AG08396 (cell line): ENCODE results near the gene IP6K2.
A peak's percentile ranks its signal among the peaks of the same experiment; 100 is the strongest.
"Not testable (repeated sequence)": the region's sequence is repeated elsewhere in the genome, so short reads cannot be mapped to it uniquely, and the experiment has no call there.

Experiments
- DNase-seq: peaks from one replicate; pipeline ENCODE4 v3.0.0; 2012; ENCODE audit warnings: low spot score, mixed read lengths

Gene IP6K2

GRCh38 chr3:48727511-48727910 is 10.5 kb upstream of the IP6K2 start:
- no peak for DNase-seq

DNA sequence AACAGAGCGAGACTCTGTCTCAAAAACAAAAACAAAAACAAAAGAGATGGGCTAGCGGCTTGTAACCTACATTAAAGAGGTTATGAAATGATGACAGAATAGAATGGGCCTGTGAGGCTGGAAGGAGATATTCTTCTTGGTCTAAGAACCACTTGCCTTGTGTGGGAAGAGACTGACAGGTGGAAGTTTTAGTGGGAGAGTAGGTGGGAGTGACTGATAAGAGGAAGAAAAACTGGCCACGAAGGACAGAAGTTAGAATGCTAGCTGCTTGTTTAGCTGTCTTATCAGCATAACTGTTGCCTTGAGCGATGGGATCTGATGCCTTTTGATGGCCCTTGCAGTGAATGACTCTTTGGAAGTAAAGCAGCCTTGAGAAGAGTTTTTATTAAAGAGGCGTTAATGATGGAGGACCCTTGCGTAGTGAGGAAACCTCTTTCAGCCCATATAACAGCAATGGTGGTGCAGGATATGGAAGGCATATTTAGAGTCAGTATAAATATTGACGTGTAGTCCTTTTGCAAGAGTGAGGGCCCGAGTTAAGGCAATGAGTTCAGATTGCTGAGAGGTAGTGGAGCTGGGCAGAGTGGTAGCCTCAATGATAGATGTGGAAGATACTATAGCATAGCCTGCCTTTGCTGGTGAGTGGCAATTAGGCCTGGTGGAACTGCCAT is 8.3 kb upstream of the IP6K2 start:
- not testable (repeated sequence) for DNase-seq

DNA sequence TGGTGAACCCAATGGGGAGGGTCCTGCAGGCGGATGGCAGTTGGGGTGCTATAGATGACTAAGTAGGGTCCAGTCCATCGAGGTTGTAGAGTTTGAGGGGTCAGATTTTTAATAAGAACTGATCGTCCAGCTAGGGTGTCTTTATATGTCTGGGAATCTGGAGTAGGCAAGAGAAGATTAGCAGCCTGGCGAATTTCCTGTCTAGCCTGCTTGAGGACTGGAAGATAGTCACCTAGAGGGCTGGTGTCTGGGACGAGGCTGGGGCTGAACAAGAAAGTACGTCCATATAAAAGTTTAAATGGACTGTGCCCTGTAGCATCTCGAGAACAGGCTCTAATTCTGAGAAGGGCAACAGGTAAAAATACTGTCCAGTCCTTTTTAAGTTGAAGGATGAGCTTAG is 6.7 kb upstream of the IP6K2 start:
- no peak for DNase-seq

DNA sequence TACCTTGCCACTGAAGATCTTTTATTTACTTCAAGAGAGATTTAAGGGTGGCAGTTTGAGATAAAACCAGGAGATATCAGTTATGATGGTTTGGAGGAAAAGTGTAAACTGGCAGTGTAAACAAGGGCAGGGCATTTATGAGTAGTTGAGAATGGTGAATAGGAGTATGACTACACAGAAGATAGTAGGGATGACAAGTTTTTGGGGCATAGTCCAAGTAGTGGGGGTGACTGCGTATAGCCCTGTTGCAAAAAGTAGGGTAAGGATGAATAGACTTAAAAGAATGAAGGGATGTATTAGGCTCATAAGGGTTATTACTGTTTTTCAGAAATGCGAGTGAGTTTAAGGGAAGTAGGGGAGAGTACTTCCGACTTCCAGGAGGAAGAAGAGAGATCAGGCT is 6.3 kb upstream of the IP6K2 start:
- DNase-seq: not testable (repeated sequence)

GRCh38 chr3:48716508-48716981 is 476 bp downstream of the IP6K2 start:
- DNase-seq: no peak

- DNase-seq: no peak
Measured at GRCh38 chr3:48715174-48715800, 1.7 kb downstream of the IP6K2 start.

DNA sequence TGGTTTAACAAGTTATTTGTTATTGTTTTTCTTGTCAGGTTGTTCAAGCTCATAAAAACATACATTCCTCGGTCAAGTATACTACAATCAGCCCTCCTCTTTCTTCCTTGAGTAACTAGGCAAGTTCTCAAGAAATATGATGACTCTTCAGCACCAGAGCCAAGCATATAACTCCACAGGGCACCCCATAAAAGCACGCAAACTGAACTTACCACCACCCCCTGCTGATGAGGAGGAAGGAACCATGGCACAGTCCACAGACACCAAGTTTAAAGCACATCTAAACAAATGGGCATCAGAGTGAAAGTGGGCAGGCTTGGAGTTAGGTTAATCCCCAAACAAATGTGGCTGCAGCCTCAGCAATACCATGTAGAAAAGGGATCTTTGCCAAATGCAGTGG is 5.3 kb downstream of the IP6K2 start:
- DNase-seq: no peak

DNA sequence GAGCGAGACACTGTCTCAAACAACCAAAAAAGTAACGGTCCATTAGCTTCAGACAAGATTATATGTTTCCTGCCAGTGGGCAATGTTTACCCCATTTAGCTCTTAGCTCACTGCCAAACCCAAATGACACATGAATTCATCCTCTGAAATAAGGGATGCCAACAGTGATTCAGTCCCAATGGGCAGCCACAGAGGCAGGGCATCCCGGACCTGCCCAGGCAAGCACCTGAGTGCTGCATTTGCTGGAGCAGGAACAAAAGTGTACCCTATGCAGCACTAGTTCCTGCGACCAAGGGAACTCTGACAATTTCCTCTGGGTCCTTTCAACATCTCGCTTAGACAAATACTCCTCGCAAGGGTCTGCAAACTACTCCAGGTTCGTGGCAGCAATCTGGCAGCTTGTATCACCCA is 8.0 kb downstream of the IP6K2 start:
- no peak for DNase-seq

DNA sequence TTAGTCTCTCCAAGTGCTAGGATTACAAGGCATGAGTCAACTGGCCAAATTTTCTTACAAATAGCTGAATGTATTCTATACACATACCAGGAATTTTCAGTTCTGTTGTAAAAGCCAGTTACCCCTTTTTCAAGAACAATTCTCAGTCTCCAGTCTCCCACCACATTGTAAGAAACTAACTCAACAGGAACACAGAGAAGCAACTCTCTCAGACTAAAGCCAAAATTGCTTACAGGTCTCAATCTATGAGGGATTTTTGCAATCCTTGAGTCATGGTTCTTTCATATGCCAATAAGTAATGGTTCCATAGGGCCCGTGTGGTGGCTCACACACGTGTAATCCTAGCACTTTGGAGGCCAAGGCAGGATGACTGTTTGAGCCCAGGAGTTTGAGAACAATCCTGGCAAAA is 8.5 kb downstream of the IP6K2 start:
- DNase-seq: no peak

GRCh38 chr3:48707157-48707556 is 9.9 kb downstream of the IP6K2 start:
- DNase-seq: no peak

GRCh38 chr3:48702320-48702920 is 14.6 kb downstream of the IP6K2 start:
- no peak for DNase-seq

GRCh38 chr3:48700731-48701405 is 16.2 kb downstream of the IP6K2 start:
- DNase-seq: no peak

- DNase-seq: no peak
Measured at GRCh38 chr3:48698891-48699290, 18.1 kb downstream of the IP6K2 start.

- no peak for DNase-seq
Measured at GRCh38 chr3:48697952-48698351, 19.1 kb downstream of the IP6K2 start.

DNA sequence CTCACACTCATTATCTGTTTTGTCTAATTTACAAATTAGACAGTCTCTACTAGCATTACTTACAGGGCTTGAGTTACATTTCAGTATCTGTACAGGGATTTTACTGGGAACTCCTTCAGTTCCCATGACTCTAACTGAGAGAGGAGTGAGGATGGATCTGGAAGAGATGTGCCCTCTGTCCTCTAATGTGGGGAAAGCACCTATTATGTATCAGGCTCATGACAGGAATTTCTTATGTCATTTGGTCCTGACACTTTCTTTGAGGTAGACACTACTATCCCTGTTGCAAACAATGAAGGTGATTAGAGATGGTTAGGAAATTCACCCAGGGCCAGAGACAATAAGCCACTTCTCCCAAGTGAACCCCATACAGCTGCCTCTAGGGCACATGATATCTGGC is 20.4 kb downstream of the IP6K2 start:
- no peak for DNase-seq

- no peak for DNase-seq
Measured at GRCh38 chr3:48696156-48696555, 20.9 kb downstream of the IP6K2 start.

DNA sequence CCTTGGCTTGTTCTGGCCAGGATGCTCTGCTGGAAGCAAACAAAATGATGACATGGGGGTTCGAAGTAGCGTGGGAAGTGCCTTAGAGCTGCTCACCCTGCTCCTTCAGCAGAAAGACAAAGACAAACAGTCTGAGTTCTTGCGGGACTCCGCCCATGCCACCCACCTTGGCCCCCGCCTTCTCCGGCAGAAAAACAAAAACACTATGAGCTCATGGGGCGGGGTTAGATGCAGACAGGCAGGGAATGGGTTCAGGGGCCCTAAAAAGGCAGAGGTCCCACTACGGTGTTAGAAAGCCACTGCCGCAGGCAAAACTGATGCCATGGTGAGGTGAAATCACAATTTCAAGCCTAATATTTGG is 21.6 kb downstream of the IP6K2 start:
- DNase-seq: peak; percentile 50

DNA sequence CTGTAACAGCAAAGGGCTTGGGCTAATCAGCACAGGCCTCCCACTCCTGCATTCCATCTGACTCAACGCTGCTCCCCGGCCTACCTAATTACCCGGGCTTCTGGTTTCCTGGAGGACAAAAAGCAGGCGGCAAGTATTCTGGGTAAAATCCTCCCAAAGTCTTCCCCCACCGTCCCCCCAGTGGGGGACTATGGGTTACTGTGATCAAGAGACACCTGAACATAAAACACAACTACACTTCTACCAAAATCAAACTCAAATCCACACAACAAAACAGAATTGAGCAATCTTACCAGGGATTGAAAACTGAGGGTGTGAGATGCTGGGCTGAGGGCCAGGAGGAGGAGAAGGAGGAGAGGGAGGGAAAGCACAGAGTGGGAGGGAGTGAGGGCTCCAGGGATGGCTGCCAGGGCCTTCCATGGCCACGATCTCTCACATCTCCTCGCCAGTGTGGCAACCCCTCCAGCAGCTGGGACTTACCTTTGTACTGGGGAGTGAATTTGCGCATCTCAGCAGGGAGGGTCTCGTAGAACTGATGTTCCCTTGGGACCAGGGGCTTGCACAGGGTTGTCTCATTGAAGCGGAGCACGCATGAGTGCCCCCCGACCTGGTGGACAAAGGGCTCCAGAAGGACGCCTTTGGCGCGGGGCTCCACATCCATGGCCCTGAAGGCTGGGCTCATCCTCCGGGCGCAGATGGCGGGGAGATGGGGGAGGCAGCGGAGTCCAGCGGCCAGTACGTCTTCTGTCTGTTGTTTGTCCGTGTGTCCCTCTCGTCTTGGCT is 22.2 kb downstream of the IP6K2 start:
- DNase-seq: peak; percentile 81

DNA sequence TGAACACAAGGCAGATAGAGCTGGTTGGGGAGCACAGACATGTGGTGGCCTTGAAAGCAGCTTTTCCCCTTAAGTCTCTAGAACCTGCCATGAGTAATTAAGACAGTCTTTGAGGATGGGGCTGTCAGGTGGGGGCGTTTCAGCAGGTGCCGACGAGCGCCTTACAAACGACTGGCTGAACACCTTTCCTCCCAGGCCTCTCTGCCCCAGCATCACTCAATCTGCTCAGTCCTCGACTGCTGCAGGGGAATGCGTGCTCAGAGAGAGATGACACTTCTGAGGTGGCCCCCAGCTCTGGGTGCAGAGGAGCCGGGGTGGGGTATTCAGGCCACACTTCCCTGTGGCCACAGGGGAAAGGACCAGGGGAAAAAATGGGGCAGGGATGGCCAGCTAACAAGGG is 23.2 kb downstream of the IP6K2 start:
- no peak for DNase-seq

- no peak for DNase-seq
Measured at GRCh38 chr3:48692551-48692950, 24.5 kb downstream of the IP6K2 start.

DNA sequence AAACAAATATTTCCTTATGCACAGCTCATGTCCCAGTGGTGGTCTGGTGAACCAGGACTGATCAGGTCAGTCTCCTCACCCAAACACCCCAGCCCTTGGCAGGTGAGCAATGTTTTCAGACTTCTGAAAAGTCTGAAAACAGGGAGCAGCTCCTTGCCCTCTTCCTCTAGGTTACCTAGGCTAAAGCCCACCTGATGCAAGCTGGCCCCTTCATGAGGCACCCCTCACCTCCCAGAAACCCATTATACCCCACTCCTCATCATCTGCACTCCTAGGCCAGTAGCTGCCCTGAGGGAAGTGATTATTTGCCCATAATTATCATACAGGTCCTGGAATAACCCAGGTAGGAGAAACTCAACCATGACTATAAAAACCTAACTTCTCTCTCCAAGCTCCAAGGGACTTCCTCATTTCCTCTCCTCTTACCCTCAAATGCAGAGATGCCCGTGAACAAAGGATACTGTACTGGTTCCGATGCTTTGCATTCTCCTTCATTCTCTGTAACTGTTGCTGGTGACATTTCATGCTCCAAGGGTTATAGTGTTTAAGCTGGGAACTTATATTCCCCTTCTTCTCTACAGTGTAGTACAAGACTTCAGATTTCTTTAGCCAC is 26.1 kb downstream of the IP6K2 start:
- DNase-seq: no peak

GRCh38 chr3:48689384-48689783 is 27.6 kb downstream of the IP6K2 start:
- DNase-seq: no peak
